Skeletal muscle satellite cell (primary cell): ENCODE data around the gene PTCD2.
"Not testable (repeated sequence)": the region's sequence is repeated elsewhere in the genome, so short reads cannot be mapped to it uniquely, and the experiment has no call there.

Experiments used
- H3K27me3 ChIP-seq: 2 replicates; pipeline ENCODE4 v1.7.0; 2013; ENCODE audit warnings: low read length; ENCODE audit not compliant: control insufficient read depth, insufficient read depth
- H3K36me3 ChIP-seq: 2 replicates; pipeline ENCODE4 v1.7.0; 2013; ENCODE audit warnings: mild to moderate bottlenecking, control low read depth, low read length; ENCODE audit not compliant: insufficient read depth
- H3K4me1 ChIP-seq: 2 replicates; pipeline ENCODE4 v1.7.0; 2013; ENCODE audit warnings: low read length; ENCODE audit not compliant: control insufficient read depth, insufficient read depth
- H3K4me2 ChIP-seq: 2 replicates; pipeline ENCODE4 v1.7.0; 2013; ENCODE audit warnings: mild to moderate bottlenecking, low read length
- H3K4me3 ChIP-seq: 2 replicates; pipeline ENCODE4 v1.7.0; 2013; ENCODE audit warnings: low read length
- H3K9ac ChIP-seq: 2 replicates; pipeline ENCODE4 v1.7.0; 2013; ENCODE audit warnings: mild to moderate bottlenecking, low read depth, low read length, moderate library complexity
- H3K9me3 ChIP-seq: replicated peaks from 2 replicates; pipeline ENCODE4 v1.7.0; 2013; ENCODE audit warnings: mild to moderate bottlenecking, control low read depth, low read length

PTCD2 gene

GRCh38 chr5:72300590-72301339, 19.4 kb upstream of the PTCD2 start:
- no peak overlapping the region for H3K4me3 ChIP-seq
- H3K9me3 ChIP-seq = no peaks in the 10 kb centered on the region
- H3K27me3 ChIP-seq = no peaks in the 10 kb centered on the region
- H3K4me1 ChIP-seq = peaks cover 13% of the 10 kb centered on the region
- no peak overlapping the region for H3K9ac ChIP-seq
- H3K4me2 ChIP-seq = no peak overlapping the region
- peaks cover 26% of the 10 kb centered on the region for H3K36me3 ChIP-seq

DNA sequence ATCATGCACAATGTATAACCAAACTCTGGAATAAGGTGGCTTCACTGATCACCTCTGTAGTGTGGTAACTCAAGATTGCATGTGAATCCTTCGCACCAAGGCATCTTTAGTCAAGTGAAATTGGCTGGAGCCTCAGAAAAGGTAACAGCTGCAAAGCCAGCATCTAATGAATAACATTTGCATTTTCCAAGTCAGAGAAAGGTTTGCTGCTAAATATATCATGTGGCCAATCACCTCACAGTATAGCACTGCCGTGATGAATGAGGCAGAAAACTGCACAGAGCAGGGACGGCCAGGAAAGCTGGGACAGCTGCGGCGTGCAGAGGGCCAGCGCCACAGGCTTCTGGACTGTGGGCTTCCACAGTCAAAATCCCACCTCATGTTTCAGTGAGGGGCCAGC, 18.6 kb upstream of the PTCD2 start:
- H3K36me3 ChIP-seq = peaks cover 20% of the 10 kb centered on the region
- H3K9me3 ChIP-seq = no peaks in the 10 kb centered on the region
- H3K4me1 ChIP-seq = peaks cover 13% of the 10 kb centered on the region
- H3K27me3 ChIP-seq = no peaks in the 10 kb centered on the region
- no peak overlapping the region for H3K9ac ChIP-seq
- no peak overlapping the region for H3K4me3 ChIP-seq
- no peak overlapping the region for H3K4me2 ChIP-seq

- peaks cover 16% of the 10 kb centered on the region for H3K36me3 ChIP-seq
- H3K4me1 ChIP-seq = peaks cover 13% of the 10 kb centered on the region
- H3K4me3 ChIP-seq = no peak overlapping the region
- no peaks in the 10 kb centered on the region for H3K27me3 ChIP-seq
- no peak overlapping the region for H3K9ac ChIP-seq
- H3K4me2 ChIP-seq = no peak overlapping the region
- H3K9me3 ChIP-seq = no peaks in the 10 kb centered on the region
Measured at GRCh38 chr5:72302171-72302570, 18.0 kb upstream of the PTCD2 start.

- no peak overlapping the region for H3K4me3 ChIP-seq
Measured at GRCh38 chr5:72305194-72306142, 14.7 kb upstream of the PTCD2 start.

DNA sequence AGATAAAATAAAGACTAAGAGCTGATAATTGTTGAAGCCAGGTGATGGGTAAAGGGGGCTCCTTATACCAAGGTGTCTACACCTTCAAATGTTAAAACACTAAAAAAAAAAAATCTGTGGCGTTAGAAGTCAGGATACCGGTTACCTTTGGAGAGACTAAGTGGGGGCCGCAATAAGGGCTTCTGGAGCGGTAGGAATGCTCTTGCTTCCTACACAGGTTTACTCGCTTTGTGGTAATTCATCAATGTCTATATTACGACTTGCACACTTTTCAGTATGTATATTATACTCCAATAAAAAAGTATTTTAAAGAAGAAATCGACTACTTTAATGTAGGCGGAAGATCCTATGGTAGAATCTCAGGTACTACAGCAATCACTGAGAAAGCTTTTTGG, 12.6 kb upstream of the PTCD2 start:
- Histone ChIP-seq H3K9me3 (no peaks in the 10 kb centered on the region), H3K36me3 (peaks cover 20% of the 10 kb centered on the region), H3K4me3 (peak overlapping the region; percentile 83), H3K9ac (peak overlapping the region; percentile 89), H3K4me1 (peaks cover 4% of the 10 kb centered on the region), H3K27me3 (no peaks in the 10 kb centered on the region), H3K4me2 (peak overlapping the region; percentile 87)

More at GRCh38 chr5:72305194-72306142, 14.7 kb upstream of the PTCD2 start:
- H3K9me3 ChIP-seq = no peaks in the 10 kb centered on the region
- peaks cover 17% of the 10 kb centered on the region for H3K4me1 ChIP-seq
- H3K4me2 ChIP-seq = no peak overlapping the region
- H3K36me3 ChIP-seq = peaks cover 26% of the 10 kb centered on the region
- H3K27me3 ChIP-seq = no peaks in the 10 kb centered on the region
- no peak overlapping the region for H3K9ac ChIP-seq

DNA sequence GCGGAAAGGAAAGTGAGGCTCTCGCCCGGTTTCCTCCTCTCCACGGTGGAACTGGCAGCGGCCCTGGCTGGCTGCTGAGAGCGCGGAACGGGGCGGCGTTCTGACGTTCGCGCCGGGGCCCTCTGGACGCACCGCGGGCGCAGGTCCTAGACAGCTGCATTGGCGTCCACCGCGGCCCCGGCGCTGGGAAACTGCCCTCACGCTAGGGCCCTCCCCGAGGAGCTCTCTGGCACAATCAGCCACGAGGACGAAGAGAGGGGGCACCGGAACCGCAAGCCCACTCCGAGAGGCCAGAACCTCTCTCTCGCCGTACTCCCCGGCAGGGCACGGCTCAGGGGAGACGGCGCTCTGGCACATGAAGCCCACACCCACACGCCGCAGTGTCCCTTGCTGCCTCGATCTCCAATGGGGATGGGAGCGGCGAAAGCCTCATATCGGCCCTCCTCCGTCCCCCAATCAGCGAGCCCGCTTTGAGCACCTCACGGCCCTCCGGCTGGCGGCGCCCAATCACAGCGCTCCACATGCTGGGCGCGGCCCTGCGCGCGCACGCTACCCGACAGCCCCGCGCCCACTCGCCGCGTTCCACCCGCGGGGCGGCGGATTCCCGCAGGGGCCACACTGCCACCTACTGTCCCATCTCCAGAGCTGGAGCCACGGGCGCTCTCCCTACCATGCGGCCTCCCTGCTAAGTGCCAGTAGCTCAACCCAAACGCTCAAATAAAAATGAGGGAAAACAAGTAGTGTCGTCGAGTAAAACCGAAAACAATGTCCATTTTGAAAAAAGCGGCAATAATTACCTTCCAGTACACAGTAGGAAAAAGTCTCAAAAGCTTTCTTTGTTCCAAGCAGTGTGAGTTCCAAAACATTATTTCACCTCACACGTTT, 12.0 kb upstream of the PTCD2 start:
- Histone ChIP-seq H3K4me1 (peaks cover 4% of the 10 kb centered on the region), H3K4me2 (peak overlapping the region; percentile 87), H3K4me3 (peak overlapping the region; percentile 83), H3K36me3 (peaks cover 16% of the 10 kb centered on the region), H3K27me3 (no peaks in the 10 kb centered on the region), H3K9ac (peak overlapping the region; percentile 89), H3K9me3 (no peaks in the 10 kb centered on the region)

DNA sequence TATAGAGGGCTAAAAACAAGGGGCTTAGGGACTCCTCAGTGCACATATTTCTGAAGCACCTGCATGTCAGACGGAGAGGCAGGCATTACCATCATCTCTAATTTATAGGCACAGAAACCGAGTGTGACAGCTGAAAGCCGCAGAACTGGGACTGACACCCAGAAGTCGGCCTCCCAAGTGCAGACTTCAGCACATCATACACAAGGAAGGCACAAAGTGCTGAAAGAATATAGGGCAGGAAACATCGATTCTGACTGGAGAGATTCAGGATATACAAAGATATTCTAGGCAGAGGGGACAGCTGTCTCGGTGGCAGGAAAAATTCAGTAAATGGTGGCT, 11.4 kb upstream of the PTCD2 start:
- Histone ChIP-seq H3K9me3 (no peaks in the 10 kb centered on the region), H3K36me3 (peaks cover 18% of the 10 kb centered on the region), H3K27me3 (no peaks in the 10 kb centered on the region), H3K4me2 (peak overlapping the region; percentile 57), H3K4me3 (no peak overlapping the region), H3K4me1 (peaks cover 4% of the 10 kb centered on the region), H3K9ac (peak overlapping the region; percentile 58)

DNA sequence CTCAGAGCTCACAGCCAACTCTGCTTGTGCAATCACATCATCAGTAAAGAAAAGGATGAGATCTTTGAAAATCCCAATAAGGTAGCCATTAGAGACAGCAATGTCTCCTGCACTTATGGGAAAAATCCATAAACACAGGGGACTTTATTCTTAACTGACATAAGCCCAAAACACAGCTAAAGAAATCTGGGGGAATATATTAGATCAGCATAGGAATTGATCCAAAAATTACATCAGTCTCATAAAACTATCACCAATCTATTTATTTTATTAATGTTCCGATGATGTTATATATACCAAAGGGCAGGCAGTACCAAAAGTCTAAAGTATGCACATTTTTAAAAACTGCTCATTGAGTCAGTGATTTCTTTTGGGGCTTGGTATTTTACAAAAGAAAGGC, 7.0 kb upstream of the PTCD2 start:
- H3K4me2 ChIP-seq = no peak overlapping the region
- H3K4me1 ChIP-seq = peaks cover 4% of the 10 kb centered on the region
- no peaks in the 10 kb centered on the region for H3K9me3 ChIP-seq
- H3K9ac ChIP-seq = no peak overlapping the region
- H3K4me3 ChIP-seq = no peak overlapping the region
- peaks cover 19% of the 10 kb centered on the region for H3K36me3 ChIP-seq
- no peaks in the 10 kb centered on the region for H3K27me3 ChIP-seq

- Histone ChIP-seq H3K4me3 (no peak overlapping the region), H3K9me3 (no peaks in the 10 kb centered on the region), H3K9ac (no peak overlapping the region)
Measured at GRCh38 chr5:72314571-72315172, 5.5 kb upstream of the PTCD2 start.

DNA sequence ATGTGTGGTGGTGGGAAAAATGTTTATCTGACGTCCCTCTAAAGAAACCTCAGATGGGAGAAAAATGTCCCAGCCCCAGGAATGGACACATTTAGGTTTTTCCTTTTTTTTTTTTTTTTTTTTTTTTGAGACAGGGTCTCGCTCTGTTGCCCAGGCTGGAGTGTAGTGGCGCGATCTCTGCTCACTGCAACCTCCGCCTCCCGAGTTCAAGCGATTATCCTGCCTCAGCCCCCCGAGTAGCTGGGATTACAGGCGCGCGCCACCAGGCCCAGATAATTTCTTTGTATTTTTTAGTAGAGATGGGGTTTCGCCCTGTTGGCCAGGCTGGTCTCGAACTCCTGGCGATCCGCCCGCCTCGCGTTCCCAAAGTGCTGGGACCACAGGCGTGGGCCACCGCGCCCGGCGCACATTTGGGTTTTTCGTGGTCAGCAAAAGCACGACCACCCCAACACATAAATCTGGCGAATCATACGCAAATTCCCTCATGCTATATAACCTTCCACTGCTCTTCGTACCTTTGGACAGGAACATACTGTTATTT, 668 bp upstream of the PTCD2 start:
- not testable (repeated sequence) for H3K27me3 ChIP-seq, H3K9me3 ChIP-seq
- H3K4me3 ChIP-seq = peak overlapping the region; percentile 74
- H3K4me2 ChIP-seq = peak overlapping the region; percentile 58
- H3K36me3 ChIP-seq = peaks cover 16% of the 10 kb centered on the region
- H3K9ac ChIP-seq = peak overlapping the region; percentile 73
- peaks cover 19% of the 10 kb centered on the region for H3K4me1 ChIP-seq

More at GRCh38 chr5:72314571-72315172, 5.5 kb upstream of the PTCD2 start:
- Histone ChIP-seq H3K4me1 (peaks cover 7% of the 10 kb centered on the region), H3K27me3 (no peaks in the 10 kb centered on the region), H3K36me3 (peaks cover 12% of the 10 kb centered on the region), H3K4me2 (peak overlapping the region; percentile 31)
